D721Med (cell line): ENCODE results near the gene NCSTN.

Source experiments
- DNase-seq: peaks from one replicate; pipeline ENCODE4 v3.0.0; 2011; ENCODE audit warnings: low spot score; ENCODE audit not compliant: insufficient read length
- FAIRE-seq: peaks from 2 replicates; lab custom pipeline; 2011; peaks lifted over from hg19 to GRCh38; lab: Jason Lieb, UNC
- TF ChIP-seq, protein P1 (sequence below): IDR thresholded peaks from 2 replicates; pipeline ENCODE4 v1.5.1; 2012; ENCODE audit warnings: mild to moderate bottlenecking, control low read depth; ENCODE audit not compliant: insufficient read depth; ENCODE audit errors: missing control alignments

The NCSTN gene

DNA sequence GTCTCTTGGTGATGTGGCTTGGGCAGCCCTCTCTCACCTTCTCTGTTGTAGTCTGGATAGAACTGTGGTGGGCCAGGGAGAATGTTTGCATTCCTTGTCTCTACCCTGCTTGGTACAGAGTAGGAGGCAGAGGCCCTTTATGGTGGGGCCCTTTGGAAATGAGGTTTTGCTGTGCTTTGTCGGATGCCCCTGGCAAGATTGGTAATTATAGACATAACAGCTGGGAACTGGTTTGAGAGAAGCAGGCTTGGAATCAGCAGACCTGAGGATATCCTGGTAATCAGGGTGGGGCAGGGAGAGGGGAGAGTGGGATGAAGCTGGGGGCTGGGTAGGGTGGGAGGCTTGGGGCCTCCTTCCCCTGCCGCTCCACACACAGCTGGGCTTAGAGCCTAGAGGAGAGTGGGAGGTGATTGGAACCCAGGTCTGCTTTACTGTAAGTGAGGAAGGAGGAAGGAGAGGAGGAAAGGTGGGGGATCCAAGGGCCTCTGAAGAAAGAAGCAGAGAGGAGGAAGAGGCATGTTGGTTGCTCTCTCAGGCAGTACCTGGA, 62.2 kb downstream of the NCSTN start:
- FAIRE-seq (no peak), DNase-seq (no peak)
- TF ChIP-seq, protein P1, sequence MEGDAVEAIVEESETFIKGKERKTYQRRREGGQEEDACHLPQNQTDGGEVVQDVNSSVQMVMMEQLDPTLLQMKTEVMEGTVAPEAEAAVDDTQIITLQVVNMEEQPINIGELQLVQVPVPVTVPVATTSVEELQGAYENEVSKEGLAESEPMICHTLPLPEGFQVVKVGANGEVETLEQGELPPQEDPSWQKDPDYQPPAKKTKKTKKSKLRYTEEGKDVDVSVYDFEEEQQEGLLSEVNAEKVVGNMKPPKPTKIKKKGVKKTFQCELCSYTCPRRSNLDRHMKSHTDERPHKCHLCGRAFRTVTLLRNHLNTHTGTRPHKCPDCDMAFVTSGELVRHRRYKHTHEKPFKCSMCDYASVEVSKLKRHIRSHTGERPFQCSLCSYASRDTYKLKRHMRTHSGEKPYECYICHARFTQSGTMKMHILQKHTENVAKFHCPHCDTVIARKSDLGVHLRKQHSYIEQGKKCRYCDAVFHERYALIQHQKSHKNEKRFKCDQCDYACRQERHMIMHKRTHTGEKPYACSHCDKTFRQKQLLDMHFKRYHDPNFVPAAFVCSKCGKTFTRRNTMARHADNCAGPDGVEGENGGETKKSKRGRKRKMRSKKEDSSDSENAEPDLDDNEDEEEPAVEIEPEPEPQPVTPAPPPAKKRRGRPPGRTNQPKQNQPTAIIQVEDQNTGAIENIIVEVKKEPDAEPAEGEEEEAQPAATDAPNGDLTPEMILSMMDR: no peak

DNA sequence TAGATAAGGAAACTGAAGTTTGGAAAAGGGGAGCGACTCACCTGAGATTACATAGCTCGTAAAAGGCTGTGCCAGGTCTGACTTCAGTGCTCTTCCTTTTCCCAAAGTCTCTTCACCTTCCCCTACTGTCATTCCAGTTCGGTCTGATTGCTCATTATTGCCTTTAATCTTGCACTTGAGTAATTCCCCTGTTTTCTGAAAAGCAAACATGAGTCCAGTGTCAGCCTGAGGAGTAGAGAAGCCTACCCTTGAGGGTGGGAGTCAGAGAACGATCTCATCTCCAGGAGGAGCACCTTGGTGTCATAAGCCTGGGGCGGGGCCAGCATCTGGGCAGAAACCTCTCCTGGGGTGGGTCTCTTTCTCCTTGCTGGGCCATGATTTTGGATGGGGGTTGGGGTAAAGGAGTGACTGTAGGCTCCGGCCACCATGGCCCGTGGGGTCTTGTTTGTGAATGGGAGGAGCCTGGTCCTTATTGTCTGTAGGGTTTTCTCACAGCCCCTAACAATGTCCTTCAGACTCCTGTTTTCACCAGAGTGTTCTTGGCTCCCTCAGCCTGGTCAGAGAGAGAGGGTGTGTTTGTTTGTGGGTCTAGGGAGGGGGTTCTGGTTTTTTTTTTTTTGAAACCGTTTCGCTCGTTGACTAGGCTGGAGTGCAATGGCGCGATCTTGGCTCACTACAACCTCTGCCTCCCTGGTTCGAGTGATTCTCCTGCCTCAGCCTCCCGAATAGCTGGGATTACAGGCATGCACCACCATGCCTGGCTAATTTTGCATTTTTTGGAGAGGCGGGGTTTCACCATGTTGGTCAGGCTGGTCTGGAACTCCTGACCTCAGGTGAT, 63.2 kb downstream of the NCSTN start:
- TF ChIP-seq, protein P1: no peak
- FAIRE-seq: no peak
- no peak for DNase-seq

DNA sequence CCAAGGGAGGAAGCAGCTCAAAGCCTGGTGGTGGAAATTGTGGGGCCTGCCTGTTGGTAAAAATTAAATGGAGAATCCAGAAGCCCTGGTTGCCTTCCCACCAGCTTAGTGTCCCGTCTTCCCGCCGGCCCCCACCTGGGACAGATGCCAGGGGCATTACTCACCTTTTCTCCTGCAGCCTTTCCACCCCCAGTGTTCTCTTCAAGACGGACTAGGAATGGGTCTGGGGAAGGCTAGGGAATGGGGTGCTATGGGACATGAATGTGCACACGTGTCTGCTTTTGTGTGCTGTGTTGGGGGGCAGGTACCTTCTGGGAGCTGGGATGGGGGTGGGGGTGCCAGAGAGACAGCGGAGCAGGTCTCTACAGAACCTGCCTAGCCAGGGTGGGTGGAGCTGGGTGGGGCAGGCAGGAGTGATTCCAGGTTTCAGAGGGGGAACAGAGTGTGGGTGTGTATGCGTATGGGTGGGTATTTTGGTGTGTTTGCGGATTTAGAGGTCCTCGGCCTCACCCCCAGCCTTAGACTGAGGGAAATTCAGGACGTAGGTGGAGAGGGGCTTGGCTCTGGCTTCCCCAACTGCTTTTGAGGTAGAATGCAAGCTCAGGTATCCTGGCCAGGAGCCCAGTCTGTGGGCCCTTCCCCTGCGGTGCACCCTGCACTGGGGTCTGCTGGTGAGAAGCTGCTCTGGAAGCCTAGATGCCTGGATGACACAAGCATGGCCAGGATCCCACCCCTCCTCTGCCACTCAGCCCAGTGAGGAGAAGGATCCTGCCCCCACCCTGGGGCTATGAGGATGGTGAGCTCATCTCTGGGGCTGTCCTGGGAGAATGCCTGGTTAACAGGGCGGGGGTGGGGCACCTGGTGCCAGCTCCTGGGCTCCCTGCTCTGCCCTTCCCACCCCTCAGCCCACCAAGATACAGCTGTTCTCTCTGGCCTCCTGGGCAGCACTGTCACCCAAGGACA, 64.9 kb downstream of the NCSTN start:
- TF ChIP-seq, protein P1: no peak
- DNase-seq (no peak), FAIRE-seq (no peak)
